Measurements from ENCODE around the gene NBPF26. TPM values are rescaled to one million over a fixed set of nuclear protein-coding genes. Genes with fewer than 3 reads are reported as not detected.
"Not testable (repeated sequence)": the region's sequence is repeated elsewhere in the genome, so short reads cannot be mapped to it uniquely, and the experiment has no call there.

NBPF26 gene
- total RNA-seq = 10 to 100 TPM; 24.7 to 27.1 TPM

GRCh38 chr1:120723715-120724402 is at the start of gene NBPF26:
Gene NBPF26, plus strand, starts transcription at chr1:120723945.
- Mint-ChIP-seq H3K4me3 (peak within 1 kb of the TSS; percentile 70), H3K27ac (peak within 1 kb of the TSS; percentile 42)
- H3K9me3 Mint-ChIP-seq = not testable (repeated sequence)

GRCh38 chr1:120680106-120680819 is 43.5 kb upstream of the NBPF26 start:
- POLR2A ChIA-PET; CTCF ChIA-PET; H3K9me3 Mint-ChIP-seq; H3K27me3 Mint-ChIP-seq; DNase-seq; H3K27ac Mint-ChIP-seq; H3K4me3 Mint-ChIP-seq; H3K36me3 Mint-ChIP-seq; intact Hi-C loops (cut with micrococcal nuclease); H3K4me1 Mint-ChIP-seq (ENCODE audit: low read depth): not testable (repeated sequence)

More at GRCh38 chr1:120723715-120724402, at the start of gene NBPF26:
- POLR2A ChIA-PET; H3K36me3 Mint-ChIP-seq; intact Hi-C loops (cut with micrococcal nuclease); H3K4me1 Mint-ChIP-seq (ENCODE audit: low read depth); CTCF ChIA-PET; H3K27me3 Mint-ChIP-seq: not testable (repeated sequence)
- peak; percentile 90 for DNase-seq

- H3K4me3 Mint-ChIP-seq; POLR2A ChIA-PET; H3K4me1 Mint-ChIP-seq (ENCODE audit: low read depth); CTCF ChIA-PET; H3K9me3 Mint-ChIP-seq; DNase-seq; H3K27ac Mint-ChIP-seq; H3K36me3 Mint-ChIP-seq; intact Hi-C loops (cut with micrococcal nuclease); H3K27me3 Mint-ChIP-seq: not testable (repeated sequence)
Observed at GRCh38 chr1:120680938-120681337, 42.8 kb upstream of the NBPF26 start.

- H3K9me3 Mint-ChIP-seq; H3K4me3 Mint-ChIP-seq; H3K36me3 Mint-ChIP-seq; intact Hi-C loops (cut with micrococcal nuclease); CTCF ChIA-PET; POLR2A ChIA-PET; H3K27ac Mint-ChIP-seq; H3K4me1 Mint-ChIP-seq (ENCODE audit: low read depth); H3K27me3 Mint-ChIP-seq; DNase-seq: not testable (repeated sequence)
Observed at GRCh38 chr1:120684397-120684796, 39.3 kb upstream of the NBPF26 start.

- H3K4me3 Mint-ChIP-seq; H3K36me3 Mint-ChIP-seq; H3K27ac Mint-ChIP-seq; H3K9me3 Mint-ChIP-seq; intact Hi-C loops (cut with micrococcal nuclease); H3K4me1 Mint-ChIP-seq (ENCODE audit: low read depth); DNase-seq; CTCF ChIA-PET; H3K27me3 Mint-ChIP-seq; POLR2A ChIA-PET: not testable (repeated sequence)
Observed at GRCh38 chr1:120685622-120686021, 38.1 kb upstream of the NBPF26 start.

- H3K27ac Mint-ChIP-seq; DNase-seq; POLR2A ChIA-PET; intact Hi-C loops (cut with micrococcal nuclease); H3K4me1 Mint-ChIP-seq (ENCODE audit: low read depth); CTCF ChIA-PET; H3K4me3 Mint-ChIP-seq; H3K27me3 Mint-ChIP-seq; H3K9me3 Mint-ChIP-seq; H3K36me3 Mint-ChIP-seq: not testable (repeated sequence)
Observed at GRCh38 chr1:120687250-120687649, 36.5 kb upstream of the NBPF26 start.

GRCh38 chr1:120700807-120701562 is 22.8 kb upstream of the NBPF26 start:
- H3K4me1 Mint-ChIP-seq (ENCODE audit: low read depth); POLR2A ChIA-PET; DNase-seq; H3K27me3 Mint-ChIP-seq; CTCF ChIA-PET; H3K27ac Mint-ChIP-seq; intact Hi-C loops (cut with micrococcal nuclease); H3K4me3 Mint-ChIP-seq; H3K9me3 Mint-ChIP-seq; H3K36me3 Mint-ChIP-seq: not testable (repeated sequence)

- H3K4me3 Mint-ChIP-seq = peak overlapping the region; percentile 70
- H3K27me3 Mint-ChIP-seq; POLR2A ChIA-PET; H3K4me1 Mint-ChIP-seq (ENCODE audit: low read depth); H3K9me3 Mint-ChIP-seq; CTCF ChIA-PET; intact Hi-C loops (cut with micrococcal nuclease); H3K36me3 Mint-ChIP-seq; DNase-seq; H3K27ac Mint-ChIP-seq: not testable (repeated sequence)
Observed at GRCh38 chr1:120723358-120723714, 409 bp upstream of the NBPF26 start.

GRCh38 chr1:120724507-120724906 is 762 bp downstream of the NBPF26 start:
- peak overlapping the region; percentile 70 for H3K4me3 Mint-ChIP-seq
- H3K36me3 Mint-ChIP-seq; H3K4me1 Mint-ChIP-seq (ENCODE audit: low read depth); CTCF ChIA-PET; H3K27me3 Mint-ChIP-seq; H3K27ac Mint-ChIP-seq; intact Hi-C loops (cut with micrococcal nuclease); H3K9me3 Mint-ChIP-seq; POLR2A ChIA-PET: not testable (repeated sequence)
- peak; percentile 28 for DNase-seq

- POLR2A ChIA-PET, H3K36me3 Mint-ChIP-seq, CTCF ChIA-PET: not testable (repeated sequence)
Observed at GRCh38 chr1:120728811-120729210, 5.1 kb downstream of the NBPF26 start.

GRCh38 chr1:120769090-120769489 is 45.3 kb downstream of the NBPF26 start:
- intact Hi-C loops (cut with micrococcal nuclease); POLR2A ChIA-PET; H3K27me3 Mint-ChIP-seq; CTCF ChIA-PET; H3K4me3 Mint-ChIP-seq; H3K9me3 Mint-ChIP-seq; H3K36me3 Mint-ChIP-seq; H3K27ac Mint-ChIP-seq; H3K4me1 Mint-ChIP-seq (ENCODE audit: low read depth): not testable (repeated sequence)
- DNase-seq = peak; percentile 8

More at GRCh38 chr1:120728811-120729210, 5.1 kb downstream of the NBPF26 start:
- H3K27me3 Mint-ChIP-seq; H3K4me1 Mint-ChIP-seq (ENCODE audit: low read depth); intact Hi-C loops (cut with micrococcal nuclease); H3K27ac Mint-ChIP-seq; H3K9me3 Mint-ChIP-seq; H3K4me3 Mint-ChIP-seq: not testable (repeated sequence)
- DNase-seq = peak; percentile 63

- H3K4me1 Mint-ChIP-seq (ENCODE audit: low read depth) = peaks cover 16% of the 10 kb centered on the region
- H3K27me3 Mint-ChIP-seq; H3K27ac Mint-ChIP-seq; H3K36me3 Mint-ChIP-seq; intact Hi-C loops (cut with micrococcal nuclease); H3K9me3 Mint-ChIP-seq; CTCF ChIA-PET; H3K4me3 Mint-ChIP-seq; POLR2A ChIA-PET: not testable (repeated sequence)
- DNase-seq = peak; percentile 66
Observed at GRCh38 chr1:120805452-120805851, 81.7 kb downstream of the NBPF26 start.

- H3K4me1 Mint-ChIP-seq (ENCODE audit: low read depth); H3K27ac Mint-ChIP-seq; H3K4me3 Mint-ChIP-seq; intact Hi-C loops (cut with micrococcal nuclease); CTCF ChIA-PET; H3K36me3 Mint-ChIP-seq; POLR2A ChIA-PET; H3K9me3 Mint-ChIP-seq; H3K27me3 Mint-ChIP-seq: not testable (repeated sequence)
- DNase-seq = peak; percentile 66
Observed at GRCh38 chr1:120811822-120812221, 88.1 kb downstream of the NBPF26 start.
